Activated CD4-positive, alpha-beta T cell treated with anti-CD3 and anti-CD28 coated beads, Interleukin-2, amount 50 U/mL, for 16 hours (primary cell): ENCODE data around the gene SEPSECS.
"Not testable (repeated sequence)": the region's sequence is repeated elsewhere in the genome, so short reads cannot be mapped to it uniquely, and the experiment has no call there.

Source experiments
- DNase-seq: peaks from one replicate; pipeline ENCODE4 v3.0.0-alpha.2; 2020

Gene SEPSECS

GRCh38 chr4:25108556-25108955 is 51.7 kb downstream of the SEPSECS start:
- no peak for DNase-seq

- no peak for DNase-seq
Measured at GRCh38 chr4:25107827-25108516, 52.3 kb downstream of the SEPSECS start.

GRCh38 chr4:25106363-25107151 is 53.7 kb downstream of the SEPSECS start:
- no peak for DNase-seq

GRCh38 chr4:25104591-25104990 is 55.7 kb downstream of the SEPSECS start:
- DNase-seq, result no peak

GRCh38 chr4:25103418-25103817 is 56.8 kb downstream of the SEPSECS start:
- DNase-seq, result no peak

- no peak for DNase-seq
Measured at GRCh38 chr4:25101836-25102235, 58.4 kb downstream of the SEPSECS start.

GRCh38 chr4:25100710-25101109 is 59.5 kb downstream of the SEPSECS start:
- DNase-seq, result no peak

- no peak for DNase-seq
Measured at GRCh38 chr4:25100021-25100555, 60.2 kb downstream of the SEPSECS start.

GRCh38 chr4:25098964-25099891 is 61.0 kb downstream of the SEPSECS start:
- no peak for DNase-seq

- DNase-seq, result no peak
Measured at GRCh38 chr4:25096981-25097443, 63.2 kb downstream of the SEPSECS start.

GRCh38 chr4:25096251-25096980 is 63.8 kb downstream of the SEPSECS start:
- DNase-seq, result no peak

GRCh38 chr4:25095837-25096236 is 64.4 kb downstream of the SEPSECS start:
- no peak for DNase-seq

GRCh38 chr4:25092139-25092538 is 68.1 kb downstream of the SEPSECS start:
- no peak for DNase-seq

- no peak for DNase-seq
Measured at GRCh38 chr4:25090516-25090915, 69.7 kb downstream of the SEPSECS start.

GRCh38 chr4:25089051-25089763 is 71.0 kb downstream of the SEPSECS start:
- no peak for DNase-seq

- DNase-seq, result peak; percentile 2
Measured at GRCh38 chr4:25088093-25088952, 71.9 kb downstream of the SEPSECS start.

- no peak for DNase-seq
Measured at GRCh38 chr4:25085671-25086070, 74.6 kb downstream of the SEPSECS start.

GRCh38 chr4:25083441-25083840 is 76.8 kb downstream of the SEPSECS start:
- not testable (repeated sequence) for DNase-seq

- no peak for DNase-seq
Measured at GRCh38 chr4:25081866-25082471, 78.3 kb downstream of the SEPSECS start.

GRCh38 chr4:25080571-25080970 is 79.7 kb downstream of the SEPSECS start:
- DNase-seq, result no peak
